ENCODE measurements around the gene C4orf46. TPM values are rescaled to one million over a fixed set of nuclear protein-coding genes. Genes with fewer than 3 reads are reported as not detected.
"Not testable (repeated sequence)": the region's sequence is repeated elsewhere in the genome, so short reads cannot be mapped to it uniquely, and the experiment has no call there.

Gene C4orf46
- total RNA-seq = 3.4 TPM
- long read RNA-seq, transcript C4orf46-201 (2 exons, 3,521 nt) = major isoform, 7 of 17 reads
- long read RNA-seq, transcript C4orf46-203 (2 exons, 1,103 nt) = minor isoform, 6 of 17 reads
- long read RNA-seq, partial matches to known transcripts = 0 of 17 reads
- long read RNA-seq, other reads (novel, unspliced or antisense) = 4 of 17 reads

DNA sequence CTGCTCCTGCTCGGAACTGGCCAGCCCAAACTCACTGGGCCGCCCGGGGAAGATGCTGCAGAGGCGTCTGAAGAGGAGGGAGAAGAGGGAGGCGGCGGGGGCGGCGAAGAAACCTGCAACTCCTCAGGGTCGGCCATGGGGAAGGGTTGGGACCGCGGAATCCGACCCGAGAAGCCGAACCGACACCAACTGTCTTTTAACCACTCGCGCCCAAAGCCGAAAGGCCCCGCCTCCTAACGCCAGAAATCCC lies at the start of gene C4orf46:
TSS of gene C4orf46 (minus strand) at position 223 of the 250 bp plus-strand sequence. CDS start at position 137, 86 bp downstream.
- intact Hi-C loops (cut with micrococcal nuclease) = no loop called here
- no peak for ATAC-seq

DNA sequence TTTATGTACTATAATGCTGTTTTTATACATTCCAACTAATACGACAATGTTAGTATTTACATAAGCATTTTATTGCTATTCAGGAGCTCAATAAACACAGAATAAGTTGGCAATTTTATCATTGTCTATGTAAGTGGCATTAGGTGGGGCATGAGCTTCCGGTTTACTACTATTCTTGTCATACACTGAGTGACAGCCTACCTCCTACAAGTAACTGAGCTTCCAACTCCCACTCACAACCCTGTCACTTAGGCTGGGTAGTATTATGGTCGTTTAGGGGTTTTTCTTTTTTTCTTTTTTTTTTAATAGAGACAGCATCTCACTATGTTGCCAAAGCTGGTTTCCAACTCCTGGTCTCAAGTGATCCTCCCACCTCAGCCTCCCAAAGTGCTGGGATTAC lies 44.1 kb upstream of the C4orf46 start:
- DNase-seq (no peak), ATAC-seq (no peak)
- intact Hi-C loops (cut with micrococcal nuclease) = no loop called here

More for the DNA sequence above, at the start of gene C4orf46:
- DNase-seq = no peak

GRCh38 chr4:158714937-158715336 lies 43.2 kb upstream of the C4orf46 start:
- DNase-seq = no peak
- intact Hi-C loops (cut with micrococcal nuclease) = no loop called here
- ATAC-seq = no peak

DNA sequence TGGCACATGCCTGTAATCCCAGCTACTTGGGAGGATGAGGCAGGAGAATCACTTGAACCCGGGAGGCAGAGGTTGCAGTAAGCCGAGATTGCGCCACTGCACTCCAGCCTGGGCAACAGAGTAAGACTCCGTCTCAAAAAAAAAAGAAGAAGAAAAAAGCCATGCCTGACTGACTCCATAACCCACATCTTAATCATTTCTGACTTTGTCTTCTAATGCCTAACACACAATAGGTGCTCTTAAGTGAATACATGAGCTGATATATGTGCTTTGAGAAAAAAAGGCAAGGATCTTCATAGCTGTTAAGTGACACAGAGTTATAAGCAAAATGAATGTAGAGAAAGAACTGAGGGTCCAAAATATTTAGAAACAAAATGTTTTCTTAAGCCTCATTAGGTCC lies 40.9 kb upstream of the C4orf46 start:
- DNase-seq; ATAC-seq; intact Hi-C loops (cut with micrococcal nuclease): not testable (repeated sequence)

GRCh38 chr4:158710814-158711213 lies 39.1 kb upstream of the C4orf46 start:
- ATAC-seq (no peak), DNase-seq (no peak)
- intact Hi-C loops (cut with micrococcal nuclease) = no loop called here

DNA sequence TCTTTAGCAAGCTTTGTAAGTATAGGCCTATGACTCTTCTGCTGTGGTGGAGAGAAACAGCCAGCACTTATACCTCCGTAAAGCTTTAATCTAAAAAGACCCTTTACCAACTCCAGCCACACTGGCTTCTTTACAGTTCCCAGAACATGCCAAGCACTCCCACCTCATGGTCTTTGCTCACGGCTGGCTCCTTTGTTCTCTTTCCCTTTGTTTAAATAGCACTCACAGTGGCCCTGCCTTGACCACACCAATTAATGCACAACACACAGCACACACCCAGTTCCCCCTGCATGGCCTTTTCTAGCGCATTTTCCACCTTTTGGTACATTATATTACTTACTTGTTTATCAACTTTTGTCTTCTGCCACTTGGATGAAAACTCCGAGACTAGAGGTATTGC lies 32.6 kb upstream of the C4orf46 start:
- no peak for DNase-seq
- ATAC-seq = no peak
- intact Hi-C loops (cut with micrococcal nuclease) = no loop called here

GRCh38 chr4:158688813-158689212 lies 17.1 kb upstream of the C4orf46 start:
- DNase-seq (no peak), ATAC-seq (no peak)
- intact Hi-C loops (cut with micrococcal nuclease) = no loop called here

DNA sequence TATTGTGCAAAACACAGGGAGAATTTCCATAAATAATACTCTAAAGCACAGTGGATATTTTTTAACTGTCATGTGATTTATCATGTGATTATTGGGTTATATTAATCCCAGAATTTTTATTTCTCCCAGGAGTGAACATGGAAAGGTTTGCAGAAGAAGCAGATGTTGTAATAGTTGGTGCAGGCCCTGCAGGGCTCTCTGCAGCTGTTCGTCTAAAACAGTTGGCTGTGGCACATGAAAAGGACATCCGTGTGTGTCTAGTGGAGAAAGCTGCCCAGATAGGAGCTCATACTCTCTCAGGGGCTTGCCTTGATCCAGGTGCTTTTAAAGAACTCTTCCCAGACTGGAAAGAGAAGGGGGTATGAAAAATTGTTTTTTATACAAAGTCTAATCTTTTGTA lies 10.4 kb upstream of the C4orf46 start:
- ATAC-seq = peak; percentile 37
- DNase-seq = no peak
- intact Hi-C loops (cut with micrococcal nuclease) = no loop called here

- ATAC-seq = no peak
- intact Hi-C loops (cut with micrococcal nuclease) = no loop called here
- no peak for DNase-seq
These were observed 9.9 kb upstream of the C4orf46 start for GRCh38 chr4:158681629-158682028.

DNA sequence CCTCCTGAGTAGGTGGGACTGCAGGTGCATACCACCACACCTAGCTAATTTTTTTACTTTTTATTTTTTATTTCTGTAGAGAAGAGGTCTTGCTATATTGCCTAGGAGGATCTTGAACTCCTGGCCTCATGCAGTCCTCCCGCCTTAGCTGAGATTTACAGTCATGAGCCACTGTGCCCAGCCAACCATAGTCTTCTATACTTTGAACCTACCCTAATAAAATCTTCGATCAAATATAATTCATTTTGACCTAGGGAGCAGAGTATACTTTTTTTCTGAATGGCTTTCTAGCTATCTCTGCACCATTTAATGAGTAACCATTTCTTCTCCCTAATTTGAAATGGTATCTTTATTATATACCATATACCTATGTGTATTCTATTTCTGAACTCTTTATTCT lies 7.1 kb upstream of the C4orf46 start:
- intact Hi-C loops (cut with micrococcal nuclease) = no loop called here
- DNase-seq (no peak), ATAC-seq (no peak)

- ATAC-seq (no peak), DNase-seq (no peak)
- intact Hi-C loops (cut with micrococcal nuclease) = no loop called here
These were observed 4.4 kb upstream of the C4orf46 start for GRCh38 chr4:158676076-158676475.

GRCh38 chr4:158673633-158674032 lies 1.9 kb upstream of the C4orf46 start:
- ATAC-seq (no peak), DNase-seq (no peak)
- intact Hi-C loops (cut with micrococcal nuclease) = no loop called here

GRCh38 chr4:158671915-158672806 lies 474 bp upstream of the C4orf46 start, which contains the start of gene ETFDH:
TSS of gene ETFDH (plus strand) at chr4:158672296. CDS start at chr4:158672457, 161 bp downstream.
- intact Hi-C loops (cut with micrococcal nuclease) = no loop called here
- ATAC-seq (peak; percentile 93), DNase-seq (peak; percentile 99)

- ATAC-seq (peak; percentile 52), DNase-seq (peak; percentile 81)
- intact Hi-C loops (cut with micrococcal nuclease) = no loop called here
These were observed 567 bp downstream of the C4orf46 start for GRCh38 chr4:158670975-158671664.

DNA sequence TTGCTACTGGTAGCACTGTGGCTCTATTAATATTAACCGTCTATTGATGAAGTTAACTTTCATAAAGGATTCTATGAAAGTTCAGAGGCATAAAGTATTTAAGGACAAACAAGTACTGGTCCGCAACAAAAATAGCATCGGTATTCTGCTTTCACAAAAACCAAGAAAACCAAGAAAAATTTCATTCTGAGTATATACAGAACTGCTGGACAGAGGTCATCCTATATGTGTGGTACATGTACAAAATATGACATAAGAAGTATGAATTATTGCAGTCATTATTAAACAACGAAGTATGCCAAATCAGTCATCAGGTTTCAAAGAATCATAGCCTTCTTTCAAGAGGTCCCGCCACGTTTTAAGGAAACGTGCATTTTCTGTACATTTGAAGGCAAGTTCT lies 2.4 kb downstream of the C4orf46 start:
- intact Hi-C loops (cut with micrococcal nuclease) = no loop called here
- DNase-seq (no peak), ATAC-seq (no peak)

DNA sequence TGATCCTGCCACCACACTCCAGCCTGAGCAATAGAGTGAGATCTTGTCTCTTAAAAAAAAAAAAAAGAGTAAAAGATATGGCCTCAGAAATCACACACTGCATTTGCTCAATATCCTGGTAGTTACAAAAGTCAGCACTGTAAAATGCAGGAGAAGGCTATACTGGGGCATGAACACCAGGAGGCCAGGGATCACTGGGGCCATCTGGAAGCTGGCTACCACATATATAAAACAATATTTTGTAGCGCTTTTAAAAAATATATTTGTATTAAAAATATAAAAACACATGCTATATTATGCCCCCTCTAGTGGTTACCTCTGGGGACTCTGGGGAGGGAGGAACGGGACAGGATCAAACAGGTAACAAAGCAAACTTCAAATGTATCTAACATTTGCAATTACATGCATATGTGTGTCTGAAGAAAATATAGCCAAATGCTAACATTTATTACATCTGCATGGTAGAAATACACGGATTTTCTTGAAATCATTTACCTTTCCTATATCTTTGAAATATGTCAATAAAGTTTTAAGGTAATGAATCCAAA lies 4.0 kb downstream of the C4orf46 start:
- ATAC-seq (no peak), DNase-seq (no peak)
- intact Hi-C loops (cut with micrococcal nuclease) = no loop called here

GRCh38 chr4:158666892-158667291 lies 4.8 kb downstream of the C4orf46 start:
- ATAC-seq = no peak
- no peak for DNase-seq
- intact Hi-C loops (cut with micrococcal nuclease) = no loop called here

- DNase-seq = no peak
- no peak for ATAC-seq
- intact Hi-C loops (cut with micrococcal nuclease) = no loop called here
These were observed 6.9 kb downstream of the C4orf46 start for GRCh38 chr4:158664806-158665205.

GRCh38 chr4:158663707-158664625 lies 7.7 kb downstream of the C4orf46 start:
- ATAC-seq; DNase-seq; intact Hi-C loops (cut with micrococcal nuclease): not testable (repeated sequence)
